Lung (tissue), 12 donors: ENCODE results near the gene STEAP4. TPM values are rescaled to one million over a fixed set of nuclear protein-coding genes. Genes with fewer than 3 reads are reported as not detected.

Experiments used
- ATAC-seq: fragments of 200-7000 bp; cut with Tn5 transposase; one replicate; pipeline ENCODE4 v1.9.1; 2020; ENCODE audit warnings: moderate number of reproducible peaks; ENCODE audit not compliant: insufficient read depth, low FRiP score
- DNase-seq, 3 donors: peaks; one replicate each; pipeline ENCODE4 v3.0.0-alpha.2; 2013 to 2017
- H3K27ac ChIP-seq, 2 donors: one replicate each; pipeline ENCODE4 v1.5.1; 2013; ENCODE audit warnings: mild to moderate bottlenecking in 2 of 2, moderate library complexity in 2 of 2, control low read depth in 1 of 2, inconsistent platforms in 1 of 2, low read depth in 1 of 2, low read length in 1 of 2
- H3K27me3 ChIP-seq, 3 donors: one replicate each; pipeline ENCODE4 v1.5.1; 2013; ENCODE audit warnings: low read length in 2 of 3; ENCODE audit not compliant: control insufficient read depth in 3 of 3, insufficient read depth in 3 of 3
- H3K36me3 ChIP-seq, 4 donors: one replicate each; pipeline ENCODE4 v1.5.1; 2013; ENCODE audit warnings: low read length in 4 of 4, mild to moderate bottlenecking in 1 of 4, moderate library complexity in 1 of 4; ENCODE audit not compliant: control insufficient read depth in 4 of 4, insufficient read depth in 4 of 4
- H3K4me1 ChIP-seq, 5 donors: one replicate each; pipeline ENCODE4 v1.5.1; 2013; ENCODE audit warnings: low read length in 5 of 5, mild to moderate bottlenecking in 2 of 5, moderate library complexity in 1 of 5; ENCODE audit not compliant: control insufficient read depth in 5 of 5, insufficient read depth in 5 of 5
- H3K4me3 ChIP-seq: one replicate; pipeline ENCODE4 v1.5.1; 2013; ENCODE audit warnings: mild to moderate bottlenecking, control low read depth, moderate library complexity
- H3K9ac ChIP-seq, 2 donors: one replicate each; pipeline ENCODE4 v1.5.1; 2013; ENCODE audit warnings: low read length in 2 of 2, control low read depth in 1 of 2; ENCODE audit not compliant: insufficient read depth in 1 of 2
- H3K9me3 ChIP-seq, 4 donors: one replicate each; pipeline ENCODE4 v1.5.1; 2013; ENCODE audit warnings: low read length in 3 of 4, mild to moderate bottlenecking in 1 of 4, moderate library complexity in 1 of 4; ENCODE audit not compliant: control insufficient read depth in 4 of 4, insufficient read depth in 3 of 4
- WGBS, 2 donors: extraction: QIAGEN DNeasy Blood & Tissue Kit; methylation state at CpG; one replicate each; pipeline ENCODE4 v1.1.7; 2013; 5-methylcytosine and 5-hydroxymethylcytosine counted together
- polyA plus RNA-seq, 2 donors: library from polyadenylated mRNA; stranded (reverse); fragments of 200-250 nt; gene quantifications; one replicate each; pipeline ENCODE4 v1.2.1, GENCODE V29; 2013
- total RNA-seq, 2 donors: library from RNA; depleted of rRNA in 1 of 2; stranded (reverse); fragments of >200 nt in 1 of 2; gene quantifications; one replicate each; pipeline ENCODE4 v1.2.1, GENCODE V29; 2014 to 2021
- TF ChIP-seq, protein P1 (sequence below): IDR thresholded peaks from 2 replicates; pipeline ENCODE4 v1.5.1; 2012; ENCODE audit warnings: mild to moderate bottlenecking; ENCODE audit errors: control extremely low read depth, extremely low read depth
- donor health status: control.
- donor health status: control.
- donor health status: Bipolar disorder and iron deficiency.
- donor health status: healthy.
- donor health status: DM: yes; HTN: yes; CAD: no.

The STEAP4 gene
- total and polyA plus RNA-seq, 4 donors = 17.1 to 108 (median 58.8) TPM

DNA sequence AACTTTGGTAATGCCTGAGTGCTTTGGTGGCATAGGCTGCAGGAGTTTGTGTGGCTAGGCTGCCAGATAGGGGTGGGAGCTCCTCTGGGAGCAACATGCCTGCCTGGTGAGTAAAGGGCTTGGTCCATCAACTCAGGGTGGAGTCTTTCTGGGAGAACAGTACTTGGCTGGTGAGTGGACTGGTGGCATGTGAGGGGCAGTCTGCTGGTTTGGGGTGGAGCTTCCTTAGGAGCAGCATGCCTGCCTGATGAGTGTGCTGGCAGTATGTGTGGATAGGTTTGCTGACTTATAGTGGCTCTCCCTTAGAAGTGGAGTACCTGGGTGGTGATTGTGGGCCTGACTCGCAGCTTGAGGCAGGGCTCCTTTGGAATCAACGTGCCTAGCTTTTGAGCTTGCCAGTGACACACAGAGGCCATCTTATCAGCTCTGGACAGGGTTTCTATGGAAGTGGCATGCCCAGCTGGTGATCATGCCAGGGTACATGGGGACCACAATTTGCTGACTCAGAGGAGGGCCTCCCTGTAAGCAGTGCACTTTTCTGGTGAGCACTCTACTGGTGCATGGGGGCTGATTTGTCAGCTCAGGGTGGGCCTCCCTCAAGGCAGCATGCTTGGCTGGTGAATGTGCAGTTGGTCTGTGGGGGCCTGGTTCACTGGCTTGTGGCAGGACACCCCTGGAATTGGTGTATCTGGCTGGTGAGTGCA, 51.8 kb downstream of the STEAP4 start:
- Histone ChIP-seq H3K27me3 (no peaks in the 10 kb centered on the region), H3K36me3 (no peaks in the 10 kb centered on the region), H3K9me3 (peaks cover 0 to 16% (median 1%) of the 10 kb centered on the region in 4 donors), H3K4me1 (no peaks in the 10 kb centered on the region), H3K4me3 (no peak overlapping the region), H3K9ac (no peak overlapping the region), H3K27ac (no peak overlapping the region)
- 74 to 88% methylated on average over 2 of the region's 2 CpGs for WGBS, 2 donors
- DNase-seq (no peak), ATAC-seq (peak; percentile 34)
- TF ChIP-seq, protein P1, sequence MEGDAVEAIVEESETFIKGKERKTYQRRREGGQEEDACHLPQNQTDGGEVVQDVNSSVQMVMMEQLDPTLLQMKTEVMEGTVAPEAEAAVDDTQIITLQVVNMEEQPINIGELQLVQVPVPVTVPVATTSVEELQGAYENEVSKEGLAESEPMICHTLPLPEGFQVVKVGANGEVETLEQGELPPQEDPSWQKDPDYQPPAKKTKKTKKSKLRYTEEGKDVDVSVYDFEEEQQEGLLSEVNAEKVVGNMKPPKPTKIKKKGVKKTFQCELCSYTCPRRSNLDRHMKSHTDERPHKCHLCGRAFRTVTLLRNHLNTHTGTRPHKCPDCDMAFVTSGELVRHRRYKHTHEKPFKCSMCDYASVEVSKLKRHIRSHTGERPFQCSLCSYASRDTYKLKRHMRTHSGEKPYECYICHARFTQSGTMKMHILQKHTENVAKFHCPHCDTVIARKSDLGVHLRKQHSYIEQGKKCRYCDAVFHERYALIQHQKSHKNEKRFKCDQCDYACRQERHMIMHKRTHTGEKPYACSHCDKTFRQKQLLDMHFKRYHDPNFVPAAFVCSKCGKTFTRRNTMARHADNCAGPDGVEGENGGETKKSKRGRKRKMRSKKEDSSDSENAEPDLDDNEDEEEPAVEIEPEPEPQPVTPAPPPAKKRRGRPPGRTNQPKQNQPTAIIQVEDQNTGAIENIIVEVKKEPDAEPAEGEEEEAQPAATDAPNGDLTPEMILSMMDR = no peak

DNA sequence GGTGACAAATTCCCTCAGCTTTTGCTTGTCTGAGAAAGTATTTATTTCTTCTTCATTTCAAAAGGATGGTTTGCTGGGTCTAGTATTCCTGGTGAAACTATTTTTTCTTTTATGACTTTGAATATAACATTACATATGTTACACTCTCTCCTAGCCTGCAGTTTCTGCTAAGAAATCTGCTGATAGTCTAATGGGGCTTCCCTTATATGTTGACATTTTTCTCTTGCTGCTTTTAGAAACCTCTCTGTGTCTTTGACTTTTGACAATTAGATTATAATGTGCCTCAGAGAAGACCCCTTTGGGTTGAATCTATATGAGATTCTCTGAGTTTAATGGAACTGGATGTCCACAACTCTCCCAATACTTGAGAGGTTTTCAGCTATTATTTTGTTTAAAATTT, 53.1 kb downstream of the STEAP4 start:
- Histone ChIP-seq H3K4me3 (no peak overlapping the region), H3K9me3 (peaks cover 0 to 16% (median 1%) of the 10 kb centered on the region in 4 donors), H3K9ac (no peak overlapping the region), H3K27ac (no peak overlapping the region), H3K27me3 (no peaks in the 10 kb centered on the region), H3K36me3 (no peaks in the 10 kb centered on the region), H3K4me1 (no peaks in the 10 kb centered on the region)
- TF ChIP-seq, protein P1 = no peak
- ATAC-seq (no peak), DNase-seq (no peak)

DNA sequence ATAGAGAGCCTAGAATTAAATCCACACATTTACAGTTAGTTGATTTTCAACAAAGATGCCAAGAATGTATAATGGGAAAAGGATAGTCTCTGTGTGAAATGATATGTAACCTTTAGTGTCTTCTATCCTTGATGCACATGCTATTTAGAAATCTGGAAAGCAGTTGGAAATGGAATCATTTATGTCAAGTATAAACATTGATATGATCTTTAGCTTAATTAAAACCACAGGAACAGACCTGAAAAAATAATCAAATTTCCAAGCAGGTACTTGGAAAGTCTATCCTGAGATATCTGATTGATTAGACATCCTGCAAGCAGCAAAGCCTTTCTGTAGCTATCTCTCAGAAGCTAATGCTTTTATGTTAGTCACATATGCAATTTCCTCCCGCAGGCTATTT, 62.4 kb downstream of the STEAP4 start:
- no peak for ATAC-seq
- Histone ChIP-seq H3K9me3 (no peaks in the 10 kb centered on the region), H3K9ac (no peak overlapping the region), H3K4me1 (peaks cover 0 to 3% (median 0%) of the 10 kb centered on the region in 5 donors), H3K36me3 (no peaks in the 10 kb centered on the region), H3K4me3 (no peak overlapping the region), H3K27ac (no peak overlapping the region), H3K27me3 (no peaks in the 10 kb centered on the region)
- TF ChIP-seq, protein P1 = no peak
- no peak for DNase-seq
- WGBS, 2 donors = 86 to 95% methylated on average over 1 of the region's 1 CpG
